K562 (cell line): ENCODE results near the gene PNMA8C. TPM values are rescaled to one million over a fixed set of nuclear protein-coding genes. Genes with fewer than 3 reads are reported as not detected.
A peak's percentile ranks its signal among the peaks of the same experiment; 100 is the strongest.

Experiments
- ATF1 ChIP-seq, 2 experiments: fragments of 450-650 bp in 1 of 2; IDR thresholded peaks; 2 replicates each; pipeline ENCODE4 v1.6.1; 2016; ENCODE audit warnings: missing compliant biosample characterization in 1 of 2, missing genetic modification characterization in 1 of 2
- ATF2 ChIP-seq: sonication (generic); formaldehyde crosslinking; IDR thresholded peaks from 2 replicates; pipeline ENCODE4 v1.8.1; 2022; ENCODE audit warnings: missing genetic modification reagents
- ATF3 ChIP-seq, 2 experiments: fragments of 450-650 bp in 1 of 2; sonication (generic) in 1 of 2; formaldehyde crosslinking in 1 of 2; IDR thresholded peaks in 1 of 2; conservative IDR thresholded peaks in 1 of 2; 2 replicates each; pipeline versions ENCODE4 v1.6.1 to v1.8.1; 2016 to 2023; ENCODE audit warnings: mild to moderate bottlenecking in 2 of 2, moderate library complexity in 2 of 2, inconsistent platforms in 1 of 2, missing genetic modification reagents in 1 of 2
- BMI1 ChIP-seq: fragments of 150-350 bp; IDR thresholded peaks from 2 replicates; pipeline ENCODE4 v1.6.1; 2014; ENCODE audit warnings: low read length
- CREB3 ChIP-seq: fragments of 450-650 bp; conservative IDR thresholded peaks from 2 replicates; pipeline ENCODE4 v1.6.1; 2016; ENCODE audit warnings: missing genetic modification characterization, low read depth, mild to moderate bottlenecking, missing compliant biosample characterization, moderate library complexity
- CREB5 ChIP-seq: fragments of 250-450 bp; sonication (Bioruptor Pico); IDR thresholded peaks from 2 replicates; pipeline ENCODE4 v1.5.0; 2020; ENCODE audit warnings: mild to moderate bottlenecking
- DPF2 ChIP-seq: fragments of 450-650 bp; IDR thresholded peaks from 2 replicates; pipeline ENCODE4 v1.6.1; 2016
- JUND ChIP-seq, 2 experiments: IDR thresholded peaks; 2 replicates in 1 of 2; 3 replicates in 1 of 2; pipeline ENCODE4 v1.6.1; 2011; ENCODE audit warnings: borderline replicate concordance in 2 of 2, low read depth in 2 of 2, low read length in 2 of 2, improper control_type of control experiment in 1 of 2, missing biosample characterization in 1 of 2, missing genetic modification characterization in 1 of 2, missing genetic modification reagents in 1 of 2
- KDM1A ChIP-seq, 2 experiments: fragments of 450-650 bp; IDR thresholded peaks; 2 replicates each; pipeline ENCODE4 v1.6.1; 2016; ENCODE audit warnings: mild to moderate bottlenecking in 2 of 2
- POLR2AphosphoS2 ChIP-seq: IDR thresholded peaks from 2 replicates; pipeline ENCODE4 v1.6.1; 2012; ENCODE audit warnings: low read length, improper control_type of control experiment
- POLR3G ChIP-seq: IDR thresholded peaks from 2 replicates; pipeline ENCODE4 v1.6.1; 2011; ENCODE audit not compliant: insufficient read length, insufficient replicate concordance; ENCODE audit errors: extremely low read depth
- ZBTB33 ChIP-seq: sonication (generic); formaldehyde crosslinking; IDR thresholded peaks from 2 replicates; pipeline ENCODE4 v1.8.1; 2023; ENCODE audit warnings: mild to moderate bottlenecking, missing genetic modification reagents
- ZBTB9 ChIP-seq: fragments of 450-650 bp; formaldehyde crosslinking; IDR thresholded peaks from 2 replicates; pipeline ENCODE4 v1.4.0; 2020; ENCODE audit warnings: mild to moderate bottlenecking, moderate library complexity
- ZNF239 ChIP-seq: fragments of 250-450 bp; sonication (Bioruptor Pico); IDR thresholded peaks from 2 replicates; pipeline ENCODE4 v1.4.0; 2020; ENCODE audit warnings: mild to moderate bottlenecking
- ZNF655 ChIP-seq: fragments of 250-450 bp; sonication (Bioruptor Pico); IDR thresholded peaks from 2 replicates; pipeline ENCODE4 v1.5.0; 2021
- polyA plus RNA-seq, 8 experiments: library from polyadenylated mRNA; depleted of rRNA in 4 of 8; stranded (reverse) in 5 of 8; unstranded in 3 of 8; fragments of >200 nt; fragmentation: Nextera tagmentation in 2 of 8; fragmentation: Illumina TruSeq in 1 of 8; extraction: Ambion mirVana in 2 of 8; extraction: Trizol in 1 of 8; gene quantifications; 2 replicates each; pipeline versions ENCODE4 v1.2.1 to v1.2.3, GENCODE V29; 2011 to 2014; ENCODE audit warnings: inconsistent platforms in 1 of 8, missing spikeins in 1 of 8
- total RNA-seq, 7 experiments: library from RNA; depleted of rRNA in 6 of 7; stranded (reverse); fragments of >200 nt in 6 of 7; fragmentation: Illumina TruSeq in 2 of 7; extraction: Trizol in 2 of 7; gene quantifications; 2 replicates each; pipeline versions ENCODE4 v1.2.1 to v1.2.3, GENCODE V29; 2011 to 2021; ENCODE audit warnings: low replicate concordance in 1 of 7

The PNMA8C gene
- total and polyA plus RNA-seq, 9 of the 15 experiments (the other 6 are each of a cell fraction or from before 2014, with no cell fraction given), result 0.04 to 0.05 (median 0.05) TPM; not detected in 6

GRCh38 chr19:46428239-46429135 lies at the start of gene PNMA8C (continued):
- peak; percentile 98 for TF ChIP-seq ATF3 (IDR thresholded peaks at IDR 0.05)
- TF ChIP-seq ATF3 (CRISPR knock-in tag; conservative IDR thresholded peaks at IDR 0.05), result no peak
- no peak for TF ChIP-seq POLR2AphosphoS2
- TF ChIP-seq CREB5 (CRISPR knock-in tag), result no peak
- peak; percentile 70 to 74 for TF ChIP-seq KDM1A (IDR thresholded peaks at IDR 0.05)
- no peak for TF ChIP-seq ZBTB33 (CRISPR knock-in tag)
- TF ChIP-seq DPF2, result no peak
- 0 out of 2 replicates have a peak, but pooled peaks have one; percentile 30 for TF ChIP-seq CREB3
- no peak for TF ChIP-seq POLR3G
- no peak for TF ChIP-seq ZNF655 (CRISPR knock-in tag)
- TF ChIP-seq ATF1 (CRISPR knock-in tag; IDR thresholded peaks at IDR 0.05), result peak; percentile 60
- peak; percentile 92 for TF ChIP-seq ATF1 (tag; IDR thresholded peaks at IDR 0.05)
- no peak for TF ChIP-seq ZBTB9 (CRISPR knock-in tag)
- peak; percentile 84; the same call in 1 of the 2 replicates for TF ChIP-seq ATF2 (CRISPR knock-in tag)
- TF ChIP-seq ZNF239 (CRISPR knock-in tag), result no peak
- TF ChIP-seq BMI1, result peak; percentile 71; the same call in 1 of the 2 replicates
- peak; percentile 89 for TF ChIP-seq JUND (IDR thresholded peaks at IDR 0.05; ENCODE audit: borderline replicate concordance, low read depth, low read length)
- TF ChIP-seq JUND (tag; IDR thresholded peaks at IDR 0.05; ENCODE audit: borderline replicate concordance, low read depth, low read length), result peak; percentile 84; the same call in 2 of the 3 replicates
